HCT116 (cell line): ENCODE measurements around the gene MAPK4. TPM values are rescaled to one million over a fixed set of nuclear protein-coding genes. Genes with fewer than 3 reads are reported as not detected.

Experiments
- ATAC-seq: fragments of 200-7000 bp; cut with Tn5 transposase; 2 replicates; pipeline ENCODE4 v1.9.1; 2020; ENCODE audit warnings: mild to moderate bottlenecking, moderate library complexity
- BruUV-seq: library from RNA; stranded (reverse); fragments of 400-500 nt; replicated peaks from 2 replicates; lab custom pipeline; 2021; lab: Mats Ljungman, UMichigan
- CTCF ChIA-PET: fragments of 300-600 bp; sonication (Branson Sonifier 250); formaldehyde crosslinking; loops from one replicate; lab custom pipeline; 2021; ENCODE audit warnings: antibody characterized with exemption; lab: Charles Lee
- POLR2A ChIA-PET: fragments of 300-600, 350-600 bp; sonication (Branson Sonifier 250); formaldehyde crosslinking; loops from one replicate; lab custom pipeline; 2021; ENCODE audit warnings: antibody characterized with exemption; lab: Charles Lee
- RAD21 ChIA-PET, 2 experiments: fragments of 300-600 bp; sonication (Branson Sonifier 250); formaldehyde crosslinking; loops; one replicate each; lab custom pipeline; 2023; ENCODE audit warnings: low total read pairs in 2 of 2; ENCODE audit not compliant: uncharacterized antibody in 2 of 2, unreplicated experiment in 2 of 2, low non-redundant PET in 1 of 2; lab: Charles Lee
- DNase-seq: peaks from one replicate; pipeline ENCODE4 v3.0.0-alpha.2; 2010; ENCODE audit warnings: low read depth, low spot score
- H2AFZ ChIP-seq: fragments of 200-600 bp; shearing (Covaris generic), sonication (generic); 2 replicates; pipeline ENCODE4 v1.6.1; 2017; ENCODE audit warnings: low read depth, mixed run types, mixed read lengths, antibody characterized with exemption, low read length; ENCODE audit not compliant: poor library complexity, severe bottlenecking
- H3K27ac ChIP-seq: 2 replicates; pipeline ENCODE4 v1.5.1; 2012; ENCODE audit warnings: low read depth, low read length
- H3K27me3 ChIP-seq: fragments of 200-600 bp; sonication (generic); 2 replicates; pipeline ENCODE4 v1.6.1; 2016; ENCODE audit warnings: mixed run types, low read length, mixed read lengths; ENCODE audit not compliant: insufficient read depth
- H3K36me3 ChIP-seq, 2 experiments: fragments of 200-500 bp in 1 of 2; fragments of 200-600 bp in 1 of 2; sonication (Bioruptor generic) in 1 of 2; sonication (generic) in 1 of 2; 2 replicates each; pipeline versions ENCODE4 v1.5.1 to v1.6.1; 2014 to 2016; ENCODE audit warnings: low read length in 2 of 2, inconsistent platforms in 1 of 2, mixed read lengths in 1 of 2, mixed run types in 1 of 2; ENCODE audit not compliant: insufficient read depth in 2 of 2, control insufficient read depth in 1 of 2
- H3K4me1 ChIP-seq, 2 experiments: fragments of 200-600 bp in 1 of 2; sonication (generic) in 1 of 2; 2 replicates each; pipeline versions ENCODE4 v1.5.1 to v1.6.1; 2012 to 2017; ENCODE audit warnings: low read length in 2 of 2, inconsistent platforms in 1 of 2, mild to moderate bottlenecking in 1 of 2, mixed read lengths in 1 of 2, mixed run types in 1 of 2, moderate library complexity in 1 of 2; ENCODE audit not compliant: insufficient read depth in 2 of 2, control insufficient read depth in 1 of 2
- H3K4me2 ChIP-seq: fragments of 200-600 bp; sonication (generic); 2 replicates; pipeline ENCODE4 v1.6.1; 2017; ENCODE audit warnings: mixed run types, low read length, mixed read lengths
- H3K4me3 ChIP-seq, 2 experiments: fragments of 200-600 bp in 1 of 2; sonication (generic) in 1 of 2; replicated peaks in 1 of 2; 2 replicates each; pipeline ENCODE4 v1.5.1; 2011 to 2016; ENCODE audit warnings: low read length in 2 of 2, control low read depth in 1 of 2, low read depth in 1 of 2, mild to moderate bottlenecking in 1 of 2, mixed read lengths in 1 of 2, mixed run types in 1 of 2
- H3K79me2 ChIP-seq: fragments of 200-600 bp; sonication (generic); 2 replicates; pipeline ENCODE4 v1.6.1; 2017; ENCODE audit warnings: mild to moderate bottlenecking, mixed run types, low read length, moderate library complexity, mixed read lengths; ENCODE audit not compliant: insufficient read depth
- H3K9ac ChIP-seq: fragments of 200-600 bp; sonication (generic); 2 replicates; pipeline ENCODE4 v1.6.1; 2016; ENCODE audit warnings: low read length, mixed read lengths
- H3K9me2 ChIP-seq: fragments of 200-600 bp; sonication (generic), shearing (Covaris generic); 2 replicates; pipeline ENCODE4 v1.6.1; 2017; ENCODE audit warnings: mixed run types, mild to moderate bottlenecking, moderate library complexity; ENCODE audit not compliant: insufficient read depth
- H3K9me3 ChIP-seq, 2 experiments: fragments of 200-500 bp in 1 of 2; fragments of 200-600 bp in 1 of 2; sonication (Bioruptor generic) in 1 of 2; sonication (generic) in 1 of 2; 2 replicates each; pipeline ENCODE4 v1.6.1; 2014 to 2017; ENCODE audit warnings: low read length in 2 of 2, mixed read lengths in 2 of 2, inconsistent platforms in 1 of 2, low read depth in 1 of 2, mild to moderate bottlenecking in 1 of 2, mixed run types in 1 of 2, moderate library complexity in 1 of 2; ENCODE audit not compliant: control insufficient read depth in 1 of 2, insufficient read depth in 1 of 2
- H4K20me1 ChIP-seq: fragments of 200-600 bp; sonication (generic), shearing (Covaris generic); 2 replicates; pipeline ENCODE4 v1.6.1; 2017; ENCODE audit warnings: mixed run types, mild to moderate bottlenecking, moderate library complexity; ENCODE audit not compliant: insufficient read depth
- ATF3 ChIP-seq: IDR thresholded peaks from 2 replicates; pipeline ENCODE4 v1.6.1; 2012
- CBX3 ChIP-seq: IDR thresholded peaks from 2 replicates; pipeline ENCODE4 v1.6.1; 2012; ENCODE audit warnings: low read depth
- CEBPB ChIP-seq: IDR thresholded peaks from 2 replicates; pipeline ENCODE4 v1.6.1; 2012; ENCODE audit warnings: low read depth
- ELF1 ChIP-seq: IDR thresholded peaks from 2 replicates; pipeline ENCODE4 v1.6.1; 2012; ENCODE audit warnings: low read depth, borderline replicate concordance
- EZH2 ChIP-seq: fragments of 200-600 bp; sonication (generic); IDR thresholded peaks from 2 replicates; pipeline ENCODE4 v1.6.1; 2017; ENCODE audit warnings: antibody characterized with exemption, mixed run types
- EZH2phosphoT487 ChIP-seq: fragments of 200-600 bp; IDR thresholded peaks from 2 replicates; pipeline ENCODE4 v1.6.1; 2018; ENCODE audit warnings: antibody characterized with exemption, borderline replicate concordance
- FOSL1 ChIP-seq: IDR thresholded peaks from 2 replicates; pipeline ENCODE4 v1.6.1; 2012; ENCODE audit warnings: low read depth
- JUND ChIP-seq: IDR thresholded peaks from 2 replicates; pipeline ENCODE4 v1.6.1; 2012
- MAX ChIP-seq: IDR thresholded peaks from 2 replicates; pipeline ENCODE4 v1.6.1; 2012
- RAD21 ChIP-seq: IDR thresholded peaks from 2 replicates; pipeline ENCODE4 v1.6.1; 2012; ENCODE audit warnings: low read depth, mild to moderate bottlenecking
- REST ChIP-seq: IDR thresholded peaks from 2 replicates; pipeline ENCODE4 v1.6.1; 2012; ENCODE audit warnings: low read depth
- SIN3A ChIP-seq: IDR thresholded peaks from 2 replicates; pipeline ENCODE4 v1.6.1; 2012; ENCODE audit warnings: low read depth
- SP1 ChIP-seq: IDR thresholded peaks from 2 replicates; pipeline ENCODE4 v1.6.1; 2012; ENCODE audit warnings: low read depth
- SRF ChIP-seq: IDR thresholded peaks from 2 replicates; pipeline ENCODE4 v1.6.1; 2012; ENCODE audit warnings: low read depth
- TCF7L2 ChIP-seq: IDR thresholded peaks from 2 replicates; pipeline ENCODE4 v1.7.0; 2011; ENCODE audit warnings: borderline replicate concordance, inconsistent platforms; ENCODE audit not compliant: insufficient read depth, insufficient read length; ENCODE audit errors: extremely low read depth
- YY1 ChIP-seq: IDR thresholded peaks from 2 replicates; pipeline ENCODE4 v1.6.1; 2011; ENCODE audit warnings: low read length, low read depth, moderate library complexity, mild to moderate bottlenecking; ENCODE audit not compliant: insufficient replicate concordance; ENCODE audit errors: extremely low read depth
- ZFX ChIP-seq: fragments of 450-650 bp; IDR thresholded peaks from 2 replicates; pipeline ENCODE4 v1.6.1; 2017
- ZNF274 ChIP-seq: fragments of 200-500 bp; sonication (Bioruptor generic); IDR thresholded peaks from 2 replicates; pipeline ENCODE4 v1.6.1; 2014; ENCODE audit warnings: mild to moderate bottlenecking, low read depth, low read length, inconsistent platforms
- intact Hi-C: fragments of 100-400 bp; cut with micrococcal nuclease; formaldehyde crosslinking; loops from 2 replicates; pipeline ENCODE4 v1.10.0; 2022
- total RNA-seq: library from RNA; stranded (reverse); gene quantifications from one replicate; pipeline ENCODE4 v1.2.1, GENCODE V29; 2021; ENCODE audit not compliant: unreplicated experiment

Gene MAPK4
- total RNA-seq, 1 experiment from 2014 or later, result 0.89 TPM

GRCh38 chr18:50665519-50665918 is 105.6 kb downstream of the MAPK4 start:
- Histone ChIP-seq H3K79me2 (no peaks in the 10 kb centered on the region), H4K20me1 (no peaks in the 10 kb centered on the region), H3K36me3 (no peaks in the 10 kb centered on the region), H3K9ac (no peak overlapping the region), H3K4me2 (no peak overlapping the region), H2AFZ (no peak overlapping the region), H3K4me3 (no peak overlapping the region), H3K9me3 (peaks cover 0 to 5% of the 10 kb centered on the region in 2 experiments; a peak in 1 of 4 replicates), H3K27ac (no peak overlapping the region), H3K9me2 (no peaks in the 10 kb centered on the region), H3K27me3 (no peaks in the 10 kb centered on the region), H3K4me1 (no peaks in the 10 kb centered on the region)
- ChIA-PET RAD21 (no interaction called here), CTCF (no interaction called here), POLR2A (no interaction called here)
- intact Hi-C loops, result no loop called here
- ATAC-seq, result no peak
- no TSS peak for BruUV-seq
- DNase-seq, result no peak
- TF ChIP-seq MAX, result no peak
- no peak for TF ChIP-seq TCF7L2
- TF ChIP-seq RAD21, result no peak
- TF ChIP-seq FOSL1, result no peak
- no peak for TF ChIP-seq ATF3
- no peak for TF ChIP-seq CBX3
- no peak for TF ChIP-seq EZH2

GRCh38 chr18:50666536-50666935 is 106.6 kb downstream of the MAPK4 start:
- CTCF ChIA-PET, result no interaction called here
- POLR2A ChIA-PET, result no interaction called here
- intact Hi-C loops, result no loop called here
- TF ChIP-seq YY1, result no peak
- no peak for TF ChIP-seq EZH2
- no peak for TF ChIP-seq JUND
- no peak for TF ChIP-seq ATF3
- no peak for TF ChIP-seq ZNF274
- TF ChIP-seq CEBPB, result no peak
- TF ChIP-seq SP1, result no peak
- no peak for TF ChIP-seq SIN3A
- TF ChIP-seq SRF, result no peak
- TF ChIP-seq FOSL1, result no peak
- TF ChIP-seq EZH2phosphoT487, result no peak
- TF ChIP-seq REST, result no peak
- TF ChIP-seq CBX3, result no peak
- TF ChIP-seq ELF1, result no peak
- no peak for TF ChIP-seq ZFX

More at GRCh38 chr18:50666536-50666935, 106.6 kb downstream of the MAPK4 start:
- H3K36me3 ChIP-seq, result no peaks in the 10 kb centered on the region
- no peak overlapping the region for H3K9ac ChIP-seq
- H3K4me2 ChIP-seq, result no peak overlapping the region
- ATAC-seq (no peak), DNase-seq (no peak)
- RAD21 ChIA-PET, result no interaction called here
- no TSS peak for BruUV-seq
- H3K4me3 ChIP-seq, result no peak overlapping the region
- H2AFZ ChIP-seq, result no peak overlapping the region
- H3K4me1 ChIP-seq, result no peaks in the 10 kb centered on the region
- H4K20me1 ChIP-seq, result no peaks in the 10 kb centered on the region
- H3K27me3 ChIP-seq, result no peaks in the 10 kb centered on the region
- H3K79me2 ChIP-seq, result no peaks in the 10 kb centered on the region
- H3K27ac ChIP-seq, result no peak overlapping the region
- peaks cover 0 to 5% of the 10 kb centered on the region in 2 experiments; a peak in 1 of 4 replicates for H3K9me3 ChIP-seq
- H3K9me2 ChIP-seq, result no peaks in the 10 kb centered on the region
